K562 (cell line): ENCODE data around the gene IL4R. TPM values are rescaled to one million over a fixed set of nuclear protein-coding genes. Genes with fewer than 3 reads are reported as not detected.

Source experiments
- CEBPB ChIP-seq: fragments of 450-650 bp; IDR thresholded peaks from 2 replicates; pipeline ENCODE4 v1.6.1; 2016; ENCODE audit warnings: missing genetic modification characterization, missing compliant biosample characterization
- DIDO1 ChIP-seq: fragments of 450-650 bp; IDR thresholded peaks from 2 replicates; pipeline ENCODE4 v1.6.1; 2016; ENCODE audit warnings: low read depth, missing biosample characterization, missing genetic modification characterization
- EP400 ChIP-seq: fragments of 450-650 bp; IDR thresholded peaks from 2 replicates; pipeline ENCODE4 v1.6.1; 2017; ENCODE audit warnings: antibody characterized with exemption, mild to moderate bottlenecking, moderate library complexity
- FOSL1 ChIP-seq: fragments of 200-800 bp; sonication (Bioruptor generic); conservative IDR thresholded peaks from 2 replicates; pipeline ENCODE4 v1.6.1; 2016; ENCODE audit warnings: missing genetic modification characterization, missing compliant biosample characterization
- FOXM1 ChIP-seq, 2 experiments: fragments of 450-650 bp in 1 of 2; sonication (generic) in 1 of 2; formaldehyde crosslinking in 1 of 2; IDR thresholded peaks; 2 replicates each; pipeline versions ENCODE4 v1.6.1 to v1.9.0; 2017 to 2022; ENCODE audit warnings: low read depth in 2 of 2, mild to moderate bottlenecking in 2 of 2, missing genetic modification reagents in 1 of 2, moderate library complexity in 1 of 2
- GTF2E2 ChIP-seq: fragments of 200-800 bp; sonication (Bioruptor generic); IDR thresholded peaks from 2 replicates; pipeline ENCODE4 v1.6.1; 2016; ENCODE audit warnings: missing genetic modification characterization, missing compliant biosample characterization
- MAX ChIP-seq: sonication (generic); formaldehyde crosslinking; IDR thresholded peaks from 2 replicates; pipeline ENCODE4 v1.9.0; 2022; ENCODE audit warnings: mild to moderate bottlenecking, missing genetic modification reagents
- MEIS2 ChIP-seq: fragments of 450-650 bp; IDR thresholded peaks from 2 replicates; pipeline ENCODE4 v1.6.1; 2014; ENCODE audit warnings: mild to moderate bottlenecking; ENCODE audit not compliant: partially characterized antibody
- MXI1 ChIP-seq: IDR thresholded peaks from 2 replicates; pipeline ENCODE4 v1.6.1; 2011; ENCODE audit warnings: low read depth, mild to moderate bottlenecking, improper control_type of control experiment, low read length
- PCBP2 ChIP-seq: fragments of 200-400 bp; formaldehyde crosslinking; IDR thresholded peaks from 2 replicates; pipeline ENCODE4 v1.6.1; 2018; ENCODE audit warnings: low read length, low read depth, mild to moderate bottlenecking, moderate library complexity; ENCODE audit not compliant: poor library complexity, severe bottlenecking
- SRF ChIP-seq, 2 experiments: fragments of 250-450, 450-650 bp in 1 of 2; sonication (Bioruptor Pico) in 1 of 2; sonication (generic) in 1 of 2; formaldehyde crosslinking; IDR thresholded peaks; 2 replicates each; pipeline versions ENCODE4 v1.5.0 to v1.5.1; 2020 to 2022; ENCODE audit warnings: mild to moderate bottlenecking in 1 of 2, missing genetic modification reagents in 1 of 2
- TCF3 ChIP-seq: sonication (generic); formaldehyde crosslinking; IDR thresholded peaks from 2 replicates; pipeline ENCODE4 v1.4.0; 2020; ENCODE audit warnings: mild to moderate bottlenecking, missing genetic modification reagents
- TRIM28 ChIP-seq: fragments of 450-650 bp; IDR thresholded peaks from 2 replicates; pipeline ENCODE4 v1.6.1; 2017
- U2AF1 ChIP-seq: fragments of 200-400 bp; formaldehyde crosslinking; optimal IDR thresholded peaks from 2 replicates; pipeline ENCODE3; 2017; ENCODE audit warnings: mild to moderate bottlenecking, low read depth, low read length, moderate library complexity
- XRCC4 ChIP-seq: IDR thresholded peaks from one replicate; pipeline ENCODE4 v1.6.1; 2011; ENCODE audit not compliant: insufficient read depth, insufficient read length; ENCODE audit errors: extremely low read depth
- polyA plus RNA-seq, 8 experiments: library from polyadenylated mRNA; depleted of rRNA in 4 of 8; stranded (reverse) in 5 of 8; unstranded in 3 of 8; fragments of >200 nt; fragmentation: Nextera tagmentation in 2 of 8; fragmentation: Illumina TruSeq in 1 of 8; extraction: Ambion mirVana in 2 of 8; extraction: Trizol in 1 of 8; gene quantifications; 2 replicates each; pipeline versions ENCODE4 v1.2.1 to v1.2.3, GENCODE V29; 2011 to 2014; ENCODE audit warnings: inconsistent platforms in 1 of 8, missing spikeins in 1 of 8
- total RNA-seq, 7 experiments: library from RNA; depleted of rRNA in 6 of 7; stranded (reverse); fragments of >200 nt in 6 of 7; fragmentation: Illumina TruSeq in 2 of 7; extraction: Trizol in 2 of 7; gene quantifications; 2 replicates each; pipeline versions ENCODE4 v1.2.1 to v1.2.3, GENCODE V29; 2011 to 2021; ENCODE audit warnings: low replicate concordance in 1 of 7
- TF ChIP-seq, protein P1 (sequence below): fragments of 200-600 bp; sonication (generic); IDR thresholded peaks from one replicate; pipeline ENCODE4 v1.6.1; 2012; ENCODE audit warnings: mild to moderate bottlenecking, low read depth, low read length, inconsistent platforms

Gene IL4R
- total and polyA plus RNA-seq, 9 of the 15 experiments (the other 6 are each of a cell fraction or from before 2014, with no cell fraction given) = 0.17 to 5.8 (median 3.3) TPM

DNA sequence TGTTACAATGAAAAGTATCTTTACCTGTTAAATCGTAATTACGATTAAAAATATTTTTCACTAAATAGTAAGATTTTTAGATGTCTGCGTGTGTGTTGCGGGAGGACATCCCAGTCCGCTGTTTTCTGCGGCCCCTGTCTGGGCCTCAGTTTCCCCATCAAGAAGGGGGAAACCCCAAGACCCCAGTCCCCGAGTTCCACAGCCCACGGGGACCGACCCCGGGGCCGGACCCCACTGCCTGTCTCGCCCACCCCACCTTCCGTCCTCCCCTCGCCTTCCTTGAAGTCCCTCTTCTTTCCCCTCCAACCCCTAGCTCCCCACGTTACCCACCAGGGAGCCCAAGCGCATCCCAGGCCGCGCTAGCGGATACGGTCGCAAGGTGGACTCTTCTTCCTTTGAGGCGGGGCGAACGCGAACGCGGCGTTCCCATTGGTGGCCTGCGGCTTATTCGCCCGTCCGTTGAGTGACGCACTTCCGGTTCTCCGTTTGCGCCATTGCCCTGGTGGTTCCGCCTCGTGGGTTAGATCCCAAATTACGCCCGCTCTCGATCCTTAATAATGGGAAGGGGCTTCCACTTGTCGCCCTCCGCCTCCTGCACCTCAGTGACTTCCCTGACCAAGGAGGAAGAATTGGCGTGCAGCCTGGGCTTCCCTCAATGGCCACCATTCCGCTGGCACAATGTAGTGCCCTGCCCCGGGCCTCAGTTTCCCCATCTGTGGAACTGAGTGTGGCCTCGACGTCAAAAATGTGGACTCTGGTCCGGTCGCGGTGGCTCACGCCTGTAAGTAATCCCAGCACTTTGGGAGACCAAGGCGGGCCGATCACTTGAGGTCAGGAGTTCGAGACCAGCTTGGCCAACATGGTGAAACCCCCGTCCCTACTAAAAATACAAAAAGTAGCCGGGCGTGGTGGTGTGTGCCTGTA is 45.1 kb upstream of the IL4R start, which contains the start of gene NSMCE1 (continued):
- TF ChIP-seq U2AF1 (no peak), GTF2E2 (tag) (peak; percentile 57; the same call in 1 of the 2 replicates), EP400 (peak; percentile 97), MAX (CRISPR knock-in tag) (peak; percentile 70), CEBPB (tag) (peak; percentile 76), XRCC4 (no peak), FOSL1 (tag) (0 out of 2 replicates have a peak, but pooled peaks have one; percentile 12), FOXM1 (IDR thresholded peaks at IDR 0.05; ENCODE audit: low read depth) (no peak), FOXM1 (CRISPR knock-in tag; IDR thresholded peaks at IDR 0.05; ENCODE audit: low read depth) (no peak), MEIS2 (no peak), TCF3 (CRISPR knock-in tag) (no peak), PCBP2 (no peak), SRF (CRISPR knock-in tag; IDR thresholded peaks at IDR 0.05) (no peak), MXI1 (no peak), TRIM28 (no peak), DIDO1 (peak; percentile 63)
- TF ChIP-seq, protein P1, sequence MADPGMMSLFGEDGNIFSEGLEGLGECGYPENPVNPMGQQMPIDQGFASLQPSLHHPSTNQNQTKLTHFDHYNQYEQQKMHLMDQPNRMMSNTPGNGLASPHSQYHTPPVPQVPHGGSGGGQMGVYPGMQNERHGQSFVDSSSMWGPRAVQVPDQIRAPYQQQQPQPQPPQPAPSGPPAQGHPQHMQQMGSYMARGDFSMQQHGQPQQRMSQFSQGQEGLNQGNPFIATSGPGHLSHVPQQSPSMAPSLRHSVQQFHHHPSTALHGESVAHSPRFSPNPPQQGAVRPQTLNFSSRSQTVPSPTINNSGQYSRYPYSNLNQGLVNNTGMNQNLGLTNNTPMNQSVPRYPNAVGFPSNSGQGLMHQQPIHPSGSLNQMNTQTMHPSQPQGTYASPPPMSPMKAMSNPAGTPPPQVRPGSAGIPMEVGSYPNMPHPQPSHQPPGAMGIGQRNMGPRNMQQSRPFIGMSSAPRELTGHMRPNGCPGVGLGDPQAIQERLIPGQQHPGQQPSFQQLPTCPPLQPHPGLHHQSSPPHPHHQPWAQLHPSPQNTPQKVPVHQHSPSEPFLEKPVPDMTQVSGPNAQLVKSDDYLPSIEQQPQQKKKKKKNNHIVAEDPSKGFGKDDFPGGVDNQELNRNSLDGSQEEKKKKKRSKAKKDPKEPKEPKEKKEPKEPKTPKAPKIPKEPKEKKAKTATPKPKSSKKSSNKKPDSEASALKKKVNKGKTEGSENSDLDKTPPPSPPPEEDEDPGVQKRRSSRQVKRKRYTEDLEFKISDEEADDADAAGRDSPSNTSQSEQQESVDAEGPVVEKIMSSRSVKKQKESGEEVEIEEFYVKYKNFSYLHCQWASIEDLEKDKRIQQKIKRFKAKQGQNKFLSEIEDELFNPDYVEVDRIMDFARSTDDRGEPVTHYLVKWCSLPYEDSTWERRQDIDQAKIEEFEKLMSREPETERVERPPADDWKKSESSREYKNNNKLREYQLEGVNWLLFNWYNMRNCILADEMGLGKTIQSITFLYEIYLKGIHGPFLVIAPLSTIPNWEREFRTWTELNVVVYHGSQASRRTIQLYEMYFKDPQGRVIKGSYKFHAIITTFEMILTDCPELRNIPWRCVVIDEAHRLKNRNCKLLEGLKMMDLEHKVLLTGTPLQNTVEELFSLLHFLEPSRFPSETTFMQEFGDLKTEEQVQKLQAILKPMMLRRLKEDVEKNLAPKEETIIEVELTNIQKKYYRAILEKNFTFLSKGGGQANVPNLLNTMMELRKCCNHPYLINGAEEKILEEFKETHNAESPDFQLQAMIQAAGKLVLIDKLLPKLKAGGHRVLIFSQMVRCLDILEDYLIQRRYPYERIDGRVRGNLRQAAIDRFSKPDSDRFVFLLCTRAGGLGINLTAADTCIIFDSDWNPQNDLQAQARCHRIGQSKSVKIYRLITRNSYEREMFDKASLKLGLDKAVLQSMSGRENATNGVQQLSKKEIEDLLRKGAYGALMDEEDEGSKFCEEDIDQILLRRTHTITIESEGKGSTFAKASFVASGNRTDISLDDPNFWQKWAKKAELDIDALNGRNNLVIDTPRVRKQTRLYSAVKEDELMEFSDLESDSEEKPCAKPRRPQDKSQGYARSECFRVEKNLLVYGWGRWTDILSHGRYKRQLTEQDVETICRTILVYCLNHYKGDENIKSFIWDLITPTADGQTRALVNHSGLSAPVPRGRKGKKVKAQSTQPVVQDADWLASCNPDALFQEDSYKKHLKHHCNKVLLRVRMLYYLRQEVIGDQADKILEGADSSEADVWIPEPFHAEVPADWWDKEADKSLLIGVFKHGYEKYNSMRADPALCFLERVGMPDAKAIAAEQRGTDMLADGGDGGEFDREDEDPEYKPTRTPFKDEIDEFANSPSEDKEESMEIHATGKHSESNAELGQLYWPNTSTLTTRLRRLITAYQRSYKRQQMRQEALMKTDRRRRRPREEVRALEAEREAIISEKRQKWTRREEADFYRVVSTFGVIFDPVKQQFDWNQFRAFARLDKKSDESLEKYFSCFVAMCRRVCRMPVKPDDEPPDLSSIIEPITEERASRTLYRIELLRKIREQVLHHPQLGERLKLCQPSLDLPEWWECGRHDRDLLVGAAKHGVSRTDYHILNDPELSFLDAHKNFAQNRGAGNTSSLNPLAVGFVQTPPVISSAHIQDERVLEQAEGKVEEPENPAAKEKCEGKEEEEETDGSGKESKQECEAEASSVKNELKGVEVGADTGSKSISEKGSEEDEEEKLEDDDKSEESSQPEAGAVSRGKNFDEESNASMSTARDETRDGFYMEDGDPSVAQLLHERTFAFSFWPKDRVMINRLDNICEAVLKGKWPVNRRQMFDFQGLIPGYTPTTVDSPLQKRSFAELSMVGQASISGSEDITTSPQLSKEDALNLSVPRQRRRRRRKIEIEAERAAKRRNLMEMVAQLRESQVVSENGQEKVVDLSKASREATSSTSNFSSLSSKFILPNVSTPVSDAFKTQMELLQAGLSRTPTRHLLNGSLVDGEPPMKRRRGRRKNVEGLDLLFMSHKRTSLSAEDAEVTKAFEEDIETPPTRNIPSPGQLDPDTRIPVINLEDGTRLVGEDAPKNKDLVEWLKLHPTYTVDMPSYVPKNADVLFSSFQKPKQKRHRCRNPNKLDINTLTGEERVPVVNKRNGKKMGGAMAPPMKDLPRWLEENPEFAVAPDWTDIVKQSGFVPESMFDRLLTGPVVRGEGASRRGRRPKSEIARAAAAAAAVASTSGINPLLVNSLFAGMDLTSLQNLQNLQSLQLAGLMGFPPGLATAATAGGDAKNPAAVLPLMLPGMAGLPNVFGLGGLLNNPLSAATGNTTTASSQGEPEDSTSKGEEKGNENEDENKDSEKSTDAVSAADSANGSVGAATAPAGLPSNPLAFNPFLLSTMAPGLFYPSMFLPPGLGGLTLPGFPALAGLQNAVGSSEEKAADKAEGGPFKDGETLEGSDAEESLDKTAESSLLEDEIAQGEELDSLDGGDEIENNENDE = no peak
